MCF 10A (cell line): ENCODE measurements around the gene HECW1. TPM values are rescaled to one million over a fixed set of nuclear protein-coding genes. Genes with fewer than 3 reads are reported as not detected.
"Not testable (repeated sequence)": the region's sequence is repeated elsewhere in the genome, so short reads cannot be mapped to it uniquely, and the experiment has no call there.

Source experiments
- BruUV-seq: library from RNA; stranded (reverse); fragments of 400-500 nt; replicated peaks from 2 replicates; lab custom pipeline; 2021; lab: Mats Ljungman, UMichigan
- CTCF ChIA-PET: fragments of 300-600 bp; sonication (Branson Sonifier 250); formaldehyde crosslinking; extraction: SDS; loops from one replicate; lab custom pipeline; 2021; ENCODE audit warnings: antibody characterized with exemption, inconsistent platforms; lab: Yijun Ruan, JAX
- POLR2A ChIA-PET: fragments of 300-600, 350-650 bp; sonication (Branson Sonifier 250); formaldehyde crosslinking; extraction: SDS; loops from one replicate; lab custom pipeline; 2020; ENCODE audit warnings: antibody characterized with exemption, inconsistent platforms; lab: Yijun Ruan, JAX
- DNase-seq: peaks from one replicate; pipeline ENCODE4 v3.0.0-alpha.2; 2018; ENCODE audit not compliant: unreplicated experiment
- H3K27ac Mint-ChIP-seq: one replicate; pipeline ENCODE4 v1.8.0; 2022; ENCODE audit warnings: mild to moderate bottlenecking, low read depth, mixed read lengths; ENCODE audit not compliant: unreplicated experiment
- H3K27me3 Mint-ChIP-seq: one replicate; pipeline ENCODE4 v1.8.0; 2022; ENCODE audit warnings: mixed read lengths; ENCODE audit not compliant: insufficient read depth, unreplicated experiment
- H3K36me3 Mint-ChIP-seq: one replicate; pipeline ENCODE4 v1.8.0; 2022; ENCODE audit warnings: mild to moderate bottlenecking, moderate library complexity, mixed read lengths; ENCODE audit not compliant: insufficient read depth, unreplicated experiment
- H3K4me1 Mint-ChIP-seq: one replicate; pipeline ENCODE4 v1.8.0; 2022; ENCODE audit warnings: mixed read lengths; ENCODE audit not compliant: insufficient read depth, unreplicated experiment
- H3K4me3 Mint-ChIP-seq: one replicate; pipeline ENCODE4 v1.8.0; 2022; ENCODE audit warnings: mild to moderate bottlenecking, moderate library complexity, mixed read lengths; ENCODE audit not compliant: unreplicated experiment
- H3K9me3 Mint-ChIP-seq: one replicate; pipeline ENCODE4 v1.8.0; 2022; ENCODE audit warnings: mixed read lengths; ENCODE audit not compliant: unreplicated experiment
- intact Hi-C: fragments of 100-400 bp; cut with micrococcal nuclease; formaldehyde crosslinking; loops from 2 replicates; pipeline ENCODE4 v1.14.1; 2022
- total RNA-seq: library from RNA; stranded (reverse); gene quantifications from 2 replicates; pipeline ENCODE4 v1.2.3, GENCODE V29; 2022
- TF ChIP-seq, protein P1 (sequence below): fragments of 200-600 bp; IDR thresholded peaks from one replicate; pipeline ENCODE4 v1.8.0; 2022; ENCODE audit warnings: antibody characterized with exemption, mild to moderate bottlenecking; ENCODE audit not compliant: unreplicated experiment

HECW1 gene
- total RNA-seq, 1 experiment from 2014 or later = not detected

DNA sequence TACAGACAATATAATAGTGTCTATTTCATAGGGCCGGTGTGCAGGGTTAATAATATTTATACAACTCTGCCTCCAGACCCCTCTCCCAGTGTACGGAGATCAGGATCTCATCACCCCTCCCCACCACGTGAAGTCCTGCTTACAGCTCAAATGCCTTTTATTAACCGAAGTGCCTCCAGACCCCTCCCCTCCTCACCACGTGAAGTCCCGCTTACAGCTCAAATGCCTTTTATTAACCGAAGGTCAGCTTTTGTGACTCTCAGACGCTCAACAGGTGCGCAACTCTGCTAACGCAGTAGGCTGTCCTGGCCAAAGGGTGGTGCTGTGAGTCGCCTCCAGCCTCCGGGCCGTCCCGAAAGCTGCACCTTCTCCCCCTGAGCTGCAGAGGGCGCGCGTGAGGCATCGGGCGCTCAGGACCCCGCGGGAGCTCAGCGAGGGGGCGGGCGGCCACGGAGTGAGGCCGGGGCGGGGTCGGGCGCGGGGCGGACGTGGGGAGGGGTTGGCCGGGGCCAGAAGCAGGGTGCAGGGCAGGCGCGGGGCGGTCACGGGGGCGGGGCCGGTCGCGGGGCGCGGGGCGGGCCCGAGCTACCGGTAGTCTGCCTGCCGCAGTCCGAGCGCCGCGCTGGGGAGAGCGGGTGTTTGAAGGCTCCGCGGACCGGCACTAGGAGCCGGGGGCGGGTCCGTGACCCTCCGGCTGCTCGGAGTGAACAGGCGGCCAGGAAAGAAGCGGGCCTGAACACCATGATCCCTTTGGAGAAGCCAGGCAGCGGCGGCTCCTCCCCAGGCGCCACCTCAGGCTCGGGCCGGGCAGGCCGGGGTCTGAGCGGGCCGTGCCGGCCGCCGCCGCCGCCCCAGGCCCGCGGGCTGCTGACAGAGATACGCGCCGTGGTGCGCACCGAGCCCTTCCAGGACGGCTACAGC, 470.3 kb downstream of the HECW1 start, which contains the start of gene STK17A:
TSS of gene STK17A (plus strand) at position 606 of the 921 bp plus-strand sequence. CDS start at position 742, 136 bp downstream.
- H3K4me1 Mint-ChIP-seq = peaks cover 16% of the 10 kb centered on the region
- DNase-seq = peak; percentile 94
- TF ChIP-seq, protein P1, sequence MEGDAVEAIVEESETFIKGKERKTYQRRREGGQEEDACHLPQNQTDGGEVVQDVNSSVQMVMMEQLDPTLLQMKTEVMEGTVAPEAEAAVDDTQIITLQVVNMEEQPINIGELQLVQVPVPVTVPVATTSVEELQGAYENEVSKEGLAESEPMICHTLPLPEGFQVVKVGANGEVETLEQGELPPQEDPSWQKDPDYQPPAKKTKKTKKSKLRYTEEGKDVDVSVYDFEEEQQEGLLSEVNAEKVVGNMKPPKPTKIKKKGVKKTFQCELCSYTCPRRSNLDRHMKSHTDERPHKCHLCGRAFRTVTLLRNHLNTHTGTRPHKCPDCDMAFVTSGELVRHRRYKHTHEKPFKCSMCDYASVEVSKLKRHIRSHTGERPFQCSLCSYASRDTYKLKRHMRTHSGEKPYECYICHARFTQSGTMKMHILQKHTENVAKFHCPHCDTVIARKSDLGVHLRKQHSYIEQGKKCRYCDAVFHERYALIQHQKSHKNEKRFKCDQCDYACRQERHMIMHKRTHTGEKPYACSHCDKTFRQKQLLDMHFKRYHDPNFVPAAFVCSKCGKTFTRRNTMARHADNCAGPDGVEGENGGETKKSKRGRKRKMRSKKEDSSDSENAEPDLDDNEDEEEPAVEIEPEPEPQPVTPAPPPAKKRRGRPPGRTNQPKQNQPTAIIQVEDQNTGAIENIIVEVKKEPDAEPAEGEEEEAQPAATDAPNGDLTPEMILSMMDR = peak; percentile 97
- H3K9me3 Mint-ChIP-seq = peaks cover 7% of the 10 kb centered on the region
- H3K27ac Mint-ChIP-seq = peak within 1 kb of the TSS; percentile 95
- ChIA-PET POLR2A (interaction anchor here (0.6 to 9.8 kb wide), 55 partner anchors 9 to 890 kb away, joined by 3 to 182 read pairs (median 5); partner anchors contain the start of genes BLVRA, COA1, MRPL32 and MRPS24), CTCF (interaction anchor here (0.6 to 12.2 kb wide), 106 partner anchors 8 to 1642 kb away, joined by 3 to 211 read pairs (median 4); no protein-coding TSS in a partner anchor)
- intact Hi-C loops = loop anchor here (1.0 to 2.0 kb wide), 6 partner anchors 66 to 257 kb away; no protein-coding TSS in a partner anchor
- no peaks in the 10 kb centered on the region for H3K27me3 Mint-ChIP-seq
- peaks cover 15% of the 10 kb centered on the region for H3K36me3 Mint-ChIP-seq
- peak within 1 kb of the TSS; percentile 93 for H3K4me3 Mint-ChIP-seq
- BruUV-seq = no TSS peak

DNA sequence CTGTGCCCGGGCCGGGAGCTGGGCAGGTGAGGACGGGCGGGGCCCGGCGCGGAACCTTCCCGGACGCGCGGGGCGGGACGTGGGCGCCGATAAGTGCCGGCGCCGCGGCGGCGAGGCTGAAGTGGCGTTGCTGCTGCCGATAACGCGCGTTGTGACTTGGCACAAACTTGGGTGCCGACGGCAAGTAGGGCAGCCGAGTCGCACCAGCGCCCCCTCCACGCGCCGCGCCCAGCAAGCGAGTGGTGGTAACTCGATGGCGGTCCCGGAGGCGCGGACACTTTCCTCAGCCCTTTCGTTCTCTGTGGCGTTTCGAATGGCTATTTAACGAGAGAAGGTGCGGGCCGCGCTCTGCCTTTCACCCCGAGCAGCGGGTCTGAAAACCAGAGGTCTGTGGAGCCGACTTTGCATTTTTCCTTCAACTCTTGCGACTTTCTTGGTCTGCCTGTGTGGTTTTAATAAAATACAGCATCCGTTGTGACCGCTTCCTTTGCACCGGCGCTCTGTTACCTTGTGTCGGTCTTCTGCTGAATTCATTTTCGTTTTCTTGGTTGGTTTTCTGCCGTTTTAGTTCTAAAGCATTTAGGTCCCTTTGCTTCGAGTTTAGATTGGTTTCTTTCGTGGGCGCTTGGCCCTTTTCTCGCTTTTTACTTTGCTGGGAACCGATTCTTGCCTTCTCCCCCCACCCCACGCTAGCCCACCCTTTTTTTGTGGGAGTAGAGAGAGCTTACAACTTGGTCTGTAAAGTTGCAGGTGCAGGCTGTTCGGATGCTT, 471.2 kb downstream of the HECW1 start:
- H3K4me3 Mint-ChIP-seq = peak overlapping the region; percentile 93
- intact Hi-C loops = loop anchor here (1.0 to 2.0 kb wide), 8 partner anchors 53 to 256 kb away; partner anchors contain the start of gene COA1

DNA sequence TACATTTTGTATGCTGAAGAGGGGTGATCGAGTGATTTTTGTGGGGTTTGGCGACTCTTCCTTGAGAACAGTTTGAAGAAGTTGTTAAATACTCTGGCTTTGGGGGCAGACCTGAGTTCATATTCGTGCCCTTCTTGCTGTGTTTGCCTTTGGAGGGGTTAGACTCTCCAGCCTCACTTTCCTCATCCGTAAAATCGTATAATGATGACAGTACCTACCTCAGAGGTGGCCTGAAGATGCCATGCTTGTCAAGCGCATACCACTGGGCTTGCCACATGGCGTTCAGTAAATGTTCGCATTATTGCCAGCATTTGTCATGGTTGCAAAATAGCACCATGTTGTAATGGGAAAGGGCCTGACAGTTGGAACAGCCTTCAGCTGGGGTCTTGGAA, 471.7 kb downstream of the HECW1 start:
- H3K27me3 Mint-ChIP-seq = no peaks in the 10 kb centered on the region
- peak; percentile 93 for DNase-seq
- ChIA-PET CTCF (interaction anchor here (0.6 to 12.2 kb wide), 11 partner anchors 34 to 654 kb away, joined by 3 to 211 read pairs (median 4); no protein-coding TSS in a partner anchor), POLR2A (interaction anchor here (0.6 to 9.8 kb wide), 25 partner anchors 8 to 1091 kb away, joined by 3 to 182 read pairs (median 17); partner anchors contain the start of genes BLVRA, COA1, MRPL32 and MRPS24)
- H3K4me1 Mint-ChIP-seq = peaks cover 23% of the 10 kb centered on the region
- TF ChIP-seq, protein P1 = no peak
- BruUV-seq = TSS peak; percentile 31
- peak overlapping the region; percentile 95 for H3K27ac Mint-ChIP-seq
- peaks cover 15% of the 10 kb centered on the region for H3K36me3 Mint-ChIP-seq
- peaks cover 2% of the 10 kb centered on the region for H3K9me3 Mint-ChIP-seq
- H3K4me3 Mint-ChIP-seq = peak overlapping the region; percentile 93
- intact Hi-C loops = loop anchor here (2.0 kb wide), 2 partner anchors 53 to 145 kb away; partner anchors contain the start of gene COA1

More for the DNA sequence above, 471.2 kb downstream of the HECW1 start:
- ChIA-PET POLR2A (interaction anchor here (0.6 to 9.8 kb wide), 39 partner anchors 8 to 1090 kb away, joined by 3 to 182 read pairs (median 7); partner anchors contain the start of genes COA1, MRPL32, MRPS24 and PSMA2), CTCF (interaction anchor here (0.6 to 12.2 kb wide), 51 partner anchors 8 to 1276 kb away, joined by 3 to 211 read pairs (median 5); no protein-coding TSS in a partner anchor)
- Mint-ChIP-seq H3K9me3 (peaks cover 7% of the 10 kb centered on the region), H3K27me3 (no peaks in the 10 kb centered on the region), H3K36me3 (peaks cover 15% of the 10 kb centered on the region), H3K27ac (peak overlapping the region; percentile 95), H3K4me1 (peaks cover 17% of the 10 kb centered on the region)
- BruUV-seq = no TSS peak
- peak; percentile 51 for DNase-seq
- TF ChIP-seq, protein P1 = no peak

DNA sequence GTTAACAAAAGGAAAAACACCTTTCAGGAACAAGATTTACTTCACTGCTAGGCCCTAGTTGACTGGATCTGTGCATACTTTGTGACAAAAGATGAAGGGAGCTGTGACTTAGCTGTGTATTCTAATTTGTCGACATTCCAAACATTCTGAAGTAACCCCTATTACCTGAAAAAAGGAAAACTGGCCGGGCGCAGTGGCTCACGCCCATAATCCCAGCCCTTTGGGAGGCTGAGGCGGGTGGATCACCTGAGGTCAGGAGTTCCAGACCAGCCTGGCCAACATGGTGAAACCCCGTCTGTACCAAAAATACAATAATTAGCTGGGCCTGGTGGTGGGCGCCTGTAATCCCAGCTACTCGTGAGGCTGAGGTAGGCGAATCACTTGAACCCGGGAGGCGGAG, 472.3 kb downstream of the HECW1 start:
- ChIA-PET POLR2A (interaction anchor here (0.8 to 9.8 kb wide), 27 partner anchors 8 to 1091 kb away, joined by 3 to 182 read pairs (median 8); partner anchors contain the start of genes BLVRA, COA1, MRPL32 and PSMA2), CTCF (interaction anchor here (0.6 to 12.2 kb wide), 15 partner anchors 11 to 654 kb away, joined by 3 to 211 read pairs (median 3); no protein-coding TSS in a partner anchor)
- Mint-ChIP-seq H3K27ac (peak overlapping the region; percentile 95), H3K4me3 (peak overlapping the region; percentile 93), H3K4me1 (peaks cover 28% of the 10 kb centered on the region), H3K36me3 (peaks cover 15% of the 10 kb centered on the region)
- BruUV-seq, H3K27me3 Mint-ChIP-seq, H3K9me3 Mint-ChIP-seq, DNase-seq: not testable (repeated sequence)
- intact Hi-C loops = loop anchor here (2.0 kb wide), 2 partner anchors 52 to 144 kb away; partner anchors contain the start of gene COA1
